HS-5 (cell line): ENCODE measurements around the gene LGI1.

ENCODE experiments used
- DNase-seq: peaks from one replicate; pipeline ENCODE4 v3.0.0-alpha.2; 2012; ENCODE audit warnings: low read depth

The LGI1 gene

GRCh38 chr10:93757801-93758507 is at the start of gene LGI1:
TSS of gene LGI1 (plus strand) at chr10:93757936. CDS start at chr10:93758145, 209 bp downstream.
- no peak for DNase-seq

- DNase-seq: no peak
These were observed 47.3 kb upstream of the LGI1 start for GRCh38 chr10:93710333-93710909.

- DNase-seq: peak; percentile 8
These were observed 45.8 kb upstream of the LGI1 start for GRCh38 chr10:93711891-93712290.

- no peak for DNase-seq
These were observed 45.1 kb upstream of the LGI1 start for GRCh38 chr10:93712593-93712992.

GRCh38 chr10:93715345-93715744 is 42.4 kb upstream of the LGI1 start:
- no peak for DNase-seq

GRCh38 chr10:93716766-93717165 is 41.0 kb upstream of the LGI1 start:
- DNase-seq: no peak

GRCh38 chr10:93718937-93719725 is 38.6 kb upstream of the LGI1 start:
- DNase-seq: no peak

GRCh38 chr10:93719901-93720300 is 37.8 kb upstream of the LGI1 start:
- DNase-seq: no peak

GRCh38 chr10:93722550-93722949 is 35.2 kb upstream of the LGI1 start:
- no peak for DNase-seq

- DNase-seq: no peak
These were observed 34.6 kb upstream of the LGI1 start for GRCh38 chr10:93723153-93723552.

GRCh38 chr10:93726024-93726423 is 31.7 kb upstream of the LGI1 start:
- DNase-seq: no peak

- no peak for DNase-seq
These were observed 16.4 kb upstream of the LGI1 start for GRCh38 chr10:93741367-93741766.

GRCh38 chr10:93742633-93743349 is 14.9 kb upstream of the LGI1 start:
- no peak for DNase-seq

GRCh38 chr10:93745408-93746065 is 12.2 kb upstream of the LGI1 start:
- no peak for DNase-seq

- peak; percentile 64 for DNase-seq
These were observed 10.9 kb upstream of the LGI1 start for GRCh38 chr10:93746844-93747284.

- DNase-seq: no peak
These were observed 8.4 kb upstream of the LGI1 start for GRCh38 chr10:93749218-93749799.

GRCh38 chr10:93751124-93751523 is 6.6 kb upstream of the LGI1 start:
- no peak for DNase-seq

GRCh38 chr10:93751832-93752231 is 5.9 kb upstream of the LGI1 start:
- DNase-seq: no peak

- DNase-seq: peak; percentile 13
These were observed 5.0 kb upstream of the LGI1 start for GRCh38 chr10:93752761-93753160.

- DNase-seq: no peak
These were observed 4.0 kb upstream of the LGI1 start for GRCh38 chr10:93753621-93754250.

GRCh38 chr10:93754761-93755160 is 3.0 kb upstream of the LGI1 start:
- DNase-seq: no peak
